Spleen (tissue), 11 donors: ENCODE measurements around the gene HEATR3. TPM values are rescaled to one million over a fixed set of nuclear protein-coding genes. Genes with fewer than 3 reads are reported as not detected.

Source experiments
- DNase-seq: peaks from one replicate; pipeline ENCODE4 v3.0.0-alpha.2; 2020
- H3K27ac ChIP-seq, 8 donors: fragments of 200-600 bp; sonication (generic) in 7 of 8; 1 replicate in 4 of 8; 2 replicates in 4 of 8; pipeline versions ENCODE4 v1.5.0 to v1.8.0; 2016 to 2021; ENCODE audit warnings: inconsistent platforms in 4 of 8, mild to moderate bottlenecking in 4 of 8, moderate library complexity in 1 of 8
- H3K27me3 ChIP-seq, 7 donors: fragments of 200-600 bp; sonication (generic) in 6 of 7; replicated peaks in 1 of 7; 1 replicate in 4 of 7; 2 replicates in 3 of 7; pipeline versions ENCODE4 v1.5.0 to v1.8.0; 2016 to 2021; ENCODE audit warnings: inconsistent platforms in 3 of 7, mild to moderate bottlenecking in 1 of 7
- H3K36me3 ChIP-seq, 6 donors: fragments of 200-600 bp; sonication (generic) in 5 of 6; 1 replicate in 4 of 6; 2 replicates in 2 of 6; pipeline versions ENCODE4 v1.5.0 to v1.8.0; 2016 to 2021; ENCODE audit warnings: inconsistent platforms in 2 of 6
- H3K4me1 ChIP-seq, 6 donors: fragments of 200-600 bp; sonication (generic) in 5 of 6; 1 replicate in 3 of 6; 2 replicates in 3 of 6; pipeline versions ENCODE4 v1.5.0 to v1.8.0; 2016 to 2021; ENCODE audit warnings: inconsistent platforms in 3 of 6
- H3K4me3 ChIP-seq, 8 donors: fragments of 200-600 bp; sonication (generic) in 7 of 8; 1 replicate in 4 of 8; 2 replicates in 4 of 8; pipeline versions ENCODE4 v1.5.0 to v1.8.0; 2016 to 2021; ENCODE audit warnings: inconsistent platforms in 4 of 8, mild to moderate bottlenecking in 4 of 8, moderate library complexity in 2 of 8
- H3K9me3 ChIP-seq, 8 donors: fragments of 200-600 bp; sonication (generic) in 7 of 8; 1 replicate in 4 of 8; 2 replicates in 4 of 8; pipeline versions ENCODE4 v1.5.0 to v1.8.0; 2016 to 2021; ENCODE audit warnings: inconsistent platforms in 4 of 8
- CTCF ChIP-seq, 11 experiments: fragments of 200-600 bp in 7 of 11; fragments of 450-650 bp in 4 of 11; sonication (generic) in 4 of 11; IDR thresholded peaks in 8 of 11; conservative IDR thresholded peaks in 3 of 11; 1 replicate in 7 of 11; 2 replicates in 4 of 11; pipeline versions ENCODE4 v1.4.0 to v1.8.0; 2016 to 2021; ENCODE audit warnings: antibody characterized with exemption in 11 of 11, inconsistent platforms in 4 of 11, mild to moderate bottlenecking in 1 of 11
- POLR2A ChIP-seq, 3 donors: fragments of 450-650 bp; IDR thresholded peaks; one replicate each; pipeline ENCODE4 v1.5.1; 2017; ENCODE audit warnings: antibody characterized with exemption in 3 of 3, mild to moderate bottlenecking in 1 of 3
- POLR2AphosphoS5 ChIP-seq, 3 donors: sonication (generic); formaldehyde crosslinking; IDR thresholded peaks; one replicate each; pipeline ENCODE4 v1.5.1; 2017; ENCODE audit warnings: antibody characterized with exemption in 3 of 3
- WGBS, 5 donors: extraction: QIAGEN DNeasy Blood & Tissue Kit in 3 of 5; methylation state at CpG; one replicate each; pipeline versions ENCODE4 v1.1.5 to v1.1.7; 2013 to 2018; 5-methylcytosine and 5-hydroxymethylcytosine counted together
- intact Hi-C: fragments of 100-400 bp; cut with DNase I; formaldehyde crosslinking; loops from one replicate; pipeline ENCODE4 v1.15.0; 2023; ENCODE audit warnings: low total_unique reads
- polyA plus RNA-seq, 3 donors: library from polyadenylated mRNA; stranded (reverse); fragments of 200-250 nt; gene quantifications; one replicate each; pipeline ENCODE4 v1.2.1, GENCODE V29; 2013
- total RNA-seq, 7 donors: library from RNA; depleted of rRNA in 3 of 7; stranded (reverse); fragments of >200 nt in 3 of 7; fragmentation: NEBNext Ultra II Directional in 4 of 7; extraction: Animal tissue kit (Norgen Biotek cat#: 25700) in 4 of 7; gene quantifications; one replicate each; pipeline versions ENCODE4 v1.1.0 to v1.2.1, GENCODE V29; 2016 to 2021
- donor health status: healthy with polysubstance abuse.
- donor health status: DM: no; HTN: no; CAD: no; lungs with moderate emphysema.
- donor health status: DM: no; HTN: no; CAD: no.
- donor health status: Bipolar disorder and iron deficiency.
- donor health status: healthy.
- donor health status: DM: no; HTN: no; CAD: no.
- donor health status: DM: yes; HTN: yes; CAD: no.

HEATR3 gene
- total and polyA plus RNA-seq, 10 donors: 8.3 to 40.8 (median 23.6) TPM

DNA sequence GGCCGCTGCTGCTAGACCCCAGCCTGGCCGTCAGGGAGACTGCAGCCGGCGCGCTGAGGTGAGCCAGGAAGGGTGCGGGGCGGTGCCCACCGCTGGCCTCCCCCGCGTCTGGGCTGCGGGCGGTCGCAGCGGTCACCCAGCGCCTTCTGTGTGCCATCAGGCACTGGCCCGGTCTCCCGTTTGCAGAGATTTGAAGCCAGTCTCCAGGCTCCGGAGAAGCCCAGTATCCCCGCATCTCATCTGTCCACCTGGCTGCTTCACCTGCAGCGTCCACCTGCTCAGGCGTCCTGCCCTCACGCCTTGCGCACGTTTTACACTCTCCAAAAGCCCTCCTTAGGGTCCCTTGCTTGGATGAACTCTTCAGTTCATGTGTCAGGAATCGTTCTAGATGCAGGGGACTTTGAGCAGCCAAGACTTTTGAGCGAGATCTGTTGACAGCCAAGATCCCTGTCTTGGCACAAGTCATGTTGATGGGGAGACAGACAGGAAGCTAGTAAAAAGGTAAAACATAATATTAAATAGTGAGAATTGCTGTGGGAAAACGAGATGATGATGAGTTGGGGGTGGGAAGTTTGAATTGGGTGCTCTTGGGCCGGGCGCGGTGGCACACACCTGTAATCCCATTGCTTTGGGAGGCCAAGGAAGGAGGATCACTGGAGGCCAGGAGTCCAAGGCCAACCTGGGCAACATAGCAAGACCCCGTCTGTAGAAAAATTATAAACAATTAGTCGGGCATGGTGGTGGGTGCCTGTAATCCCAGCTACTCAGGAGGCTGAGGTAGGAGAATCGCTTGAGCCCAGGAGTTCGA lies 916 bp downstream of the HEATR3 start:
- Histone ChIP-seq H3K27me3 (no peaks in the 10 kb centered on the region), H3K27ac (peak overlapping the region; percentile 90 to 98 (median 95)), H3K4me1 (peaks cover 14 to 41% (median 29%) of the 10 kb centered on the region in 6 donors), H3K9me3 (no peaks in the 10 kb centered on the region), H3K4me3 (peak overlapping the region; percentile 76 to 100 (median 96)), H3K36me3 (peaks cover 0 to 31% (median 9%) of the 10 kb centered on the region in 6 donors)
- peak; percentile 62 for DNase-seq
- WGBS, 5 donors: 27 to 53% (median 30%) methylated on average over 16 to 34 of the region's 34 CpGs
- TF ChIP-seq CTCF (IDR thresholded peaks at IDR 0.05 in 8 of 11, conservative IDR thresholded peaks at IDR 0.05 in 3 of 11): peak in 1 of 11 experiments; percentile 14
- no peak for TF ChIP-seq POLR2AphosphoS5 (IDR thresholded peaks at IDR 0.05)
- intact Hi-C loops: no loop called here

DNA sequence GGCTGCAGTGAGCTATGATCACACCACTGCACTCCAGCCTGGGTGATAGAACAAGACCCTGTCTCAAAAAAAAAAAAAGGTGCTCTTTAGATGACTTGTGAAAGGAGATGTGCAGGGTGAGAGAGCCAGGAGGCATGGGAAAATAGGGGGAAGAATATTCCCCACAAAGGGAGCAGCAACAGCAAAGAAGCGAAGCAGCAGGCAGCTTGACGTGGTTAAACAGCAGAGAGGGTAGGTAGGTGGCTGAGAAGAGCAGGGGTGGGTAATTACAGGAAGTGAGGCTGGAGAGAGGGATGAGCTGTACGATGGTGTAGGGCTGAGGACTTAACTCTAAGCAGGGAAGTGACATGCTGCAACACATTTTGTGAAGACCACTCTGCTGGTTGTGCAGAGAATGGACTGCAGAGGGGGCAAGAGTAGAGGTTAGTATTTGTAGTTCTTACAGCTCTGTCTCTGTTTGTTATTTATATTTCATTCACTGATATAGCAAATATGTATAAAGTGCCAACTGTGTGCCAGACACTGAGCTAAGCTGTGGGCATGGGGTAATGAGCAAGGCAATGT lies 1.6 kb downstream of the HEATR3 start:
- no peaks in the 10 kb centered on the region for H3K9me3 ChIP-seq
- H3K27ac ChIP-seq: no peak overlapping the region
- peaks cover 14 to 41% (median 29%) of the 10 kb centered on the region in 6 donors for H3K4me1 ChIP-seq
- intact Hi-C loops: no loop called here
- DNase-seq: peak; percentile 31
- H3K4me3 ChIP-seq: peak overlapping the region in 5 of 8 donors; percentile 76 to 100 (median 99)
- H3K36me3 ChIP-seq: peaks cover 0 to 36% (median 12%) of the 10 kb centered on the region in 6 donors
- no peak for TF ChIP-seq POLR2AphosphoS5 (IDR thresholded peaks at IDR 0.05)
- peak in 9 of 11 experiments; percentile 6 to 55 (median 24) for TF ChIP-seq CTCF (IDR thresholded peaks at IDR 0.05 in 8 of 11, conservative IDR thresholded peaks at IDR 0.05 in 3 of 11)
- H3K27me3 ChIP-seq: no peaks in the 10 kb centered on the region
- WGBS, 5 donors: 28 to 37% (median 30%) methylated on average over 3 of the region's 3 CpGs

- Histone ChIP-seq H3K27ac (no peak overlapping the region), H3K4me3 (no peak overlapping the region), H3K9me3 (no peaks in the 10 kb centered on the region), H3K36me3 (peaks cover 0 to 44% (median 12%) of the 10 kb centered on the region in 6 donors), H3K4me1 (peaks cover 14 to 41% (median 32%) of the 10 kb centered on the region in 6 donors), H3K27me3 (no peaks in the 10 kb centered on the region)
- WGBS, 5 donors: 76 to 86% (median 79%) methylated on average over 4 of the region's 4 CpGs
- intact Hi-C loops: no loop called here
- no peak for DNase-seq
- TF ChIP-seq POLR2A (IDR thresholded peaks at IDR 0.05) (no peak), CTCF (IDR thresholded peaks at IDR 0.05 in 8 of 11, conservative IDR thresholded peaks at IDR 0.05 in 3 of 11) (no peak), POLR2AphosphoS5 (IDR thresholded peaks at IDR 0.05) (no peak)
These were observed 2.8 kb downstream of the HEATR3 start for GRCh38 chr16:50068550-50068949.

DNA sequence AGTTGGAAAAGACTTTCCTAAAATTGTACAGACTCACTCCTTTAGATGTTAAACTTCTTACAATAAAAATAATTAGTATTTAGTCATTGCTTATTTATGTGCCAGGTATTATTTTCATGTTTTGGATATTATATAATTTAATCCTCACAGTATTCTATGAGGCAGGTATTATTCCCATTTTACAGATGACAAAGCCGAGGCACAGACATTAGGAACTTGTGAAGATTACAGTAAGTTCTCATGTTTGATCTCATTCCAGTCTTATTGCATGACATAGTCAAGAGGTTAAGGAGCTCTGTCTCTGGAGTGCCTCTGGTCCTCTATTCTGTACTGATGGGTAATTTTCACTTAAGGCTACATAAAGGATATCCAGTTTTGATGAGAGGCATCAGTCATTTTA lies 3.3 kb downstream of the HEATR3 start:
- Histone ChIP-seq H3K36me3 (peaks cover 0 to 48% (median 12%) of the 10 kb centered on the region in 6 donors), H3K9me3 (no peaks in the 10 kb centered on the region), H3K4me3 (no peak overlapping the region), H3K27me3 (no peaks in the 10 kb centered on the region), H3K27ac (no peak overlapping the region), H3K4me1 (peaks cover 14 to 41% (median 32%) of the 10 kb centered on the region in 6 donors)
- intact Hi-C loops: no loop called here
- no peak for TF ChIP-seq CTCF (IDR thresholded peaks at IDR 0.05 in 8 of 11, conservative IDR thresholded peaks at IDR 0.05 in 3 of 11)
- no peak for TF ChIP-seq POLR2A (IDR thresholded peaks at IDR 0.05)
- no peak for TF ChIP-seq POLR2AphosphoS5 (IDR thresholded peaks at IDR 0.05)
- WGBS, 5 donors: 90 to 98% (median 93%) methylated on average over 1 of the region's 1 CpG
- no peak for DNase-seq
